Kidney (tissue), 14 donors: ENCODE data around the gene ZDHHC3. TPM values are rescaled to one million over a fixed set of nuclear protein-coding genes. Genes with fewer than 3 reads are reported as not detected.

Experiments used
- DNase-seq, 5 donors: peaks; one replicate each; pipeline ENCODE4 v3.0.0-alpha.2; 2013 to 2020
- FAIRE-seq: peaks from 2 replicates; lab custom pipeline; 2012; peaks lifted over from hg19 to GRCh38; lab: Jason Lieb, UNC
- H3K27ac ChIP-seq, 2 donors: one replicate each; pipeline ENCODE4 v1.7.0; 2013; ENCODE audit warnings: low read depth in 2 of 2, low read length in 2 of 2, inconsistent platforms in 1 of 2
- H3K27me3 ChIP-seq: one replicate; pipeline ENCODE4 v1.7.1; 2013; ENCODE audit warnings: low read length, inconsistent platforms; ENCODE audit not compliant: control insufficient read depth, insufficient read depth
- H3K36me3 ChIP-seq, 3 donors: one replicate each; pipeline versions ENCODE4 v1.7.0 to v1.7.1; 2013; ENCODE audit warnings: low read length in 3 of 3, control low read depth in 1 of 3, inconsistent platforms in 1 of 3; ENCODE audit not compliant: insufficient read depth in 3 of 3, control insufficient read depth in 2 of 3
- H3K4me1 ChIP-seq, 3 donors: one replicate each; pipeline versions ENCODE4 v1.7.0 to v1.7.1; 2013; ENCODE audit warnings: low read length in 3 of 3, inconsistent platforms in 1 of 3, low read depth in 1 of 3; ENCODE audit not compliant: control insufficient read depth in 2 of 3, insufficient read depth in 2 of 3
- H3K4me3 ChIP-seq, 3 donors: one replicate each; pipeline versions ENCODE4 v1.7.0 to v1.8.1; 2013; ENCODE audit warnings: low read length in 3 of 3, control low read depth in 1 of 3, inconsistent platforms in 1 of 3
- H3K9ac ChIP-seq, 3 donors: one replicate each; pipeline versions ENCODE4 v1.7.0 to v1.7.1; 2013; ENCODE audit warnings: low read length in 3 of 3, control low read depth in 1 of 3, inconsistent platforms in 1 of 3
- H3K9me3 ChIP-seq, 3 donors: one replicate each; pipeline versions ENCODE4 v1.7.0 to v1.7.1; 2013; ENCODE audit warnings: low read length in 3 of 3, control low read depth in 1 of 3, inconsistent platforms in 1 of 3; ENCODE audit not compliant: control insufficient read depth in 2 of 3, insufficient read depth in 1 of 3
- CTCF ChIP-seq: IDR thresholded peaks from 3 replicates; pipeline ENCODE4 v1.5.1; 2012; ENCODE audit warnings: mild to moderate bottlenecking, moderate library complexity, borderline replicate concordance; ENCODE audit not compliant: insufficient read depth; ENCODE audit errors: extremely low read depth
- intact Hi-C: fragments of 100-400 bp; cut with DNase I; formaldehyde crosslinking; loops from one replicate; pipeline ENCODE4 v1.11.1; 2022
- polyA plus RNA-seq: library from polyadenylated mRNA; stranded (reverse); fragments of 350-450 nt; fragmentation: Illumina TruSeq; extraction: RNeasy Lipid Tissue Mini Kit (QIAGEN cat#74804); gene quantifications from one replicate; pipeline ENCODE4 v1.2.3, GENCODE V29; 2014; ENCODE audit warnings: low read depth, low replicate concordance; ENCODE audit not compliant: insufficient read depth
- total RNA-seq: library from RNA; stranded (reverse); fragmentation: NEBNext Ultra II Directional; extraction: Animal tissue kit (Norgen Biotek cat#: 25700); gene quantifications from one replicate; pipeline ENCODE4 v1.2.1, GENCODE V29; 2021
- donor health status: control.
- donor health status: control.
- donor health status: control.
- donor health status: control.
- donor health status: control.
- donor health status: DM: yes; HTN: yes; CAD: no.
- donor health status: Normal renal cell carcinoma (clear cell type).

Gene ZDHHC3
- total and polyA plus RNA-seq, 2 donors from 2014 or later: 60.2 to 71.5 TPM

GRCh38 chr3:44918087-44918486, 57.9 kb downstream of the ZDHHC3 start:
- Histone ChIP-seq H3K36me3 (peaks cover 0 to 7% (median 0%) of the 10 kb centered on the region in 3 donors), H3K4me3 (no peak overlapping the region), H3K9me3 (no peaks in the 10 kb centered on the region), H3K27me3 (no peaks in the 10 kb centered on the region), H3K9ac (no peak overlapping the region), H3K4me1 (no peaks in the 10 kb centered on the region), H3K27ac (no peak overlapping the region)
- intact Hi-C loops: no loop called here
- DNase-seq (no peak), FAIRE-seq (no peak)
- no peak for TF ChIP-seq CTCF

- H3K4me3 ChIP-seq: no peak overlapping the region
- no peak for TF ChIP-seq CTCF
- no peak overlapping the region for H3K27ac ChIP-seq
- intact Hi-C loops: no loop called here
- no peak overlapping the region for H3K9ac ChIP-seq
- H3K4me1 ChIP-seq: no peaks in the 10 kb centered on the region
- FAIRE-seq (no peak), DNase-seq (peak in 1 of 5 donors; percentile 11)
- peaks cover 0 to 3% (median 0%) of the 10 kb centered on the region in 3 donors for H3K36me3 ChIP-seq
- no peaks in the 10 kb centered on the region for H3K27me3 ChIP-seq
- no peaks in the 10 kb centered on the region for H3K9me3 ChIP-seq
Measured at GRCh38 chr3:44915702-44916438, 60.1 kb downstream of the ZDHHC3 start.

GRCh38 chr3:44914936-44915335, 61.0 kb downstream of the ZDHHC3 start:
- TF ChIP-seq CTCF: peak; percentile 4
- no peaks in the 10 kb centered on the region for H3K9me3 ChIP-seq
- no peaks in the 10 kb centered on the region for H3K27me3 ChIP-seq
- H3K4me3 ChIP-seq: no peak overlapping the region
- intact Hi-C loops: no loop called here
- no peak overlapping the region for H3K27ac ChIP-seq
- FAIRE-seq (no peak), DNase-seq (peak in 1 of 5 donors; percentile 20)
- no peaks in the 10 kb centered on the region for H3K4me1 ChIP-seq
- H3K36me3 ChIP-seq: no peaks in the 10 kb centered on the region
- no peak overlapping the region for H3K9ac ChIP-seq
